Erythroblast (primary cell): Measurements from ENCODE around the gene TMEM51.

Experiments
- DNase-seq, 2 experiments: peaks; one replicate each; lab custom pipeline; 2025; lab: John Stamatoyannopoulos, UW
- GATA1 ChIP-seq: IDR thresholded peaks from 2 replicates; pipeline ENCODE4 v1.6.1; 2011; ENCODE audit warnings: low read depth, mild to moderate bottlenecking, control low read depth, low read length, moderate library complexity
- POLR2A ChIP-seq: IDR thresholded peaks from 2 replicates; pipeline ENCODE4 v1.6.1; 2011; ENCODE audit warnings: mild to moderate bottlenecking, low read length

TMEM51 gene

DNA sequence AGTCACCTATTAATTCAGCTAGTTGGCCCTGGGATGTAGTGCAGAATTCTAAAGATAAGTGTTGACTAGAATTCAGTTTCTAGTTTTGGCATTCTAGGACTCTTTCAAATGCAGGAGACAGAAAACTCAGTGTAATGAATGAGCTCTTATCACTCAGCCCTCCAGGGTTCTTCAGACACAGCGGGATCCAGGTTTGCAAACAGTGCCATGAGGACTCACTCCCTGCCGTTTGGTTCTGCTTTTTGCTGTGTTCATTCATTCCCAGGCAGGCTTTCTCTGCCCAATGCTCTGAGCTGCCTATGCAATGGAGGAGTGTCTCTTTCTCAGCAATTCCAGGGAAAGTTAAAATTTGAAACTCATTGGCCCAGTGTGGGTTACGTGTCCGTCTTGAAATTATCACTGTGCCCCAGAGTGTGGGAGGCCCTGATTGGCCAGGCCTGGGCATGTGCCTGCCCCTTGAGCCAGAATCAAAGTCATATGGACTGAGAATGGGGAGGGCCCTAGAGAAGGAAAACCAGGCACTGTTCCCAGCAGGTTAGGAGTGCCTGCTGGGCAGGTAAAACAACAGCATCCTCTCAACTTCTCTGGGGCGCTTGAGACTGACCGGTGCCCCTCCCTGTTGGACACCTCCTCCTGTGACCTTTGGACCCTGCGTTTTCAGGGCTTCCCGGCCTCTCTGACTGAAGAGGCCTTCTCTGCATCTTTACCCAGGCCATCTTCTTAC, 43.4 kb downstream of the TMEM51 start:
- DNase-seq: no peak
- TF ChIP-seq GATA1 (no peak), POLR2A (no peak)

GRCh38 chr1:15197591-15198447, 44.3 kb downstream of the TMEM51 start:
- TF ChIP-seq POLR2A: no peak
- TF ChIP-seq GATA1: no peak
- DNase-seq: no peak

GRCh38 chr1:15198684-15199083, 45.1 kb downstream of the TMEM51 start:
- DNase-seq: no peak
- no peak for TF ChIP-seq GATA1
- TF ChIP-seq POLR2A: no peak

- DNase-seq: no peak
- TF ChIP-seq POLR2A: no peak
- no peak for TF ChIP-seq GATA1
These were observed 47.7 kb downstream of the TMEM51 start for GRCh38 chr1:15201221-15201620.

DNA sequence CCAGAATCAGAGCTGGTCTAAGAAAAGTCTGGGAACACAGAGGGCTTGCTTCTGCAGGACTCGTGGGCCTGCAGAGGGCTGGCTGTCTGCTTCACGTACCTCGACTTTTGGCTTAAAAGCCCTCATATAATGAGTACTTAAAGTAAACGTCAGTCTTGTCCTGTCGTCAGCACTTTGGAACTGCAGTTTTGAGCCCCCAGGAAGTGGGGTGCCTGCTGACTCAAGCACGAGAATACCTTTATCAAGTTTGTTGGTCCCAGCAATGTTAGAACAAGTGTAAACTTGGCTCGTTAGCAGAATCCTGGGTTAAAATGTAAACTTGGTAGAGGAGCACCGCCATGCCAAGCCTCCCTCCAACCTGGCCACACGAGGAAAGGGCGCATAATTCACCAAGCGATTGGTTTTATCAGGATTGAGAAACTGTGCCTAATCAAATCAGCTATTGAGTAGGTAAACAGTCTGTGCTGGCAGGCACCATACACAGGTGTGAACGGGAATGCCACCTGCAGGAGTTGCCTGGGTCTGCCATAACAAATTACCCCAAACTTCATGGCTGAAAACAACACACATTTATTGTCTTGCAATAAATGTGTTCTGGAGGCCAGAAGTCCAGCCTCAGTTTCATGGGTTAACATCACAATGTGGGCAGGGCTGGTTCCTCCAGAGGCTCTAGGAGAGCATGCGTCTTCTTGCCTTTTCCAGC, 48.5 kb downstream of the TMEM51 start:
- DNase-seq: no peak
- TF ChIP-seq GATA1: no peak
- TF ChIP-seq POLR2A: no peak

DNA sequence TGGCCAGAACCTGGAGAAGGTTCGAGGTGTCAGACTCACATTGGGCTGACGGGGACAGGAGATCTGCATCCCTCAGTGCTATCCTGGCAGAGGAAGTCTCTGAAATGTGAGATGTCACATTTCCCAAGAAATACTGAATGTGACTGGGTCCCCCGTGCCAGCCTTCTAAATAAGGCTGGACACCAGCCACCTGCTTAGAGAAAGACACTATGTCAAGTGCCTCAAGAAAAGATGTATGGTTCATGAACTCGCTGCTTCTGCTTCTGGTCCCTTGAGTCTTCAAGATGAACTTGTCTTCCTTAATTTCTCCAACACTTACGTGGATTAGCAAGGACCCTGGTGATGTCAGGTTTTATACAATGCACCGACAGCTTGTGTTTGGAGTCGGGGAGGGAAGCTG, 51.4 kb downstream of the TMEM51 start:
- no peak for DNase-seq
- TF ChIP-seq GATA1: no peak
- TF ChIP-seq POLR2A: no peak

DNA sequence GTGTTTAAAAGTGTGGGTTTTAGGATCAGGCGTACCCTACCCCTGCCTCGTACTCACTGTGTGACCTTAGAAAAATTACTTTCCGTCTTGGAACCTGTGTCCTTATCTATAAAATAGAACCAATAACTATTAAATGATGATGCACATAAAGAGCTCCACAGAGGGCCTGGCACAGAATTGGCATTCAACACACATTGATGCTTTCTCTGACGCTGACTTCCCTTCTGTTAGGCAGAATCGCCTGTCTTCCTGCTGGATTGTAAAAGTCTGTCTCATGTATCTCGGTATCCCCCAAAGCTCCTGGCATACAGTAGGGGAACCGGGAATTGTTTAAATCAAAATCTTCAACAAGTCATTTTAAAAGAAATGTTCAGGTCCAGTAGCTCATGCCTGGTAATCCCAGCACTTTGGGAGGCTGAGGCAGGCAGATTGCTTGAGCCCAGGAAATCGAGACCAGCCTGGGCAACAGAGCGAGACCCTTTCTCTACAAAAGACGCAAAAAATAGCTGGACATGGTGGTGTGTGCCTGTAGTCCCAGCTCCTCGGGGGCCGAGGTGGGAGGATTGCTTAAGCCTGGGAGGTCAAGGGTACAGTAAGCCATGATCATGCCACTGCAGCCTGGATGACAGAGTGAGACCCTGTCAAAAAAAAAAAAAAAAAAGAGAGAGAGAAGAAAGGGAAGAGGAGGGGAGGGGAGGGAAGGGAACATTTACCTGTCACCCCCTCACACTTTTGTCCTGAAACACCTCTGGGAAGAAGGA, 52.2 kb downstream of the TMEM51 start:
- no peak for DNase-seq
- no peak for TF ChIP-seq POLR2A
- no peak for TF ChIP-seq GATA1

GRCh38 chr1:15206418-15207030, 53.0 kb downstream of the TMEM51 start:
- TF ChIP-seq GATA1: no peak
- TF ChIP-seq POLR2A: no peak

GRCh38 chr1:15207031-15207828, 53.7 kb downstream of the TMEM51 start:
- DNase-seq: no peak

More at GRCh38 chr1:15206418-15207030, 53.0 kb downstream of the TMEM51 start:
- DNase-seq: no peak

DNA sequence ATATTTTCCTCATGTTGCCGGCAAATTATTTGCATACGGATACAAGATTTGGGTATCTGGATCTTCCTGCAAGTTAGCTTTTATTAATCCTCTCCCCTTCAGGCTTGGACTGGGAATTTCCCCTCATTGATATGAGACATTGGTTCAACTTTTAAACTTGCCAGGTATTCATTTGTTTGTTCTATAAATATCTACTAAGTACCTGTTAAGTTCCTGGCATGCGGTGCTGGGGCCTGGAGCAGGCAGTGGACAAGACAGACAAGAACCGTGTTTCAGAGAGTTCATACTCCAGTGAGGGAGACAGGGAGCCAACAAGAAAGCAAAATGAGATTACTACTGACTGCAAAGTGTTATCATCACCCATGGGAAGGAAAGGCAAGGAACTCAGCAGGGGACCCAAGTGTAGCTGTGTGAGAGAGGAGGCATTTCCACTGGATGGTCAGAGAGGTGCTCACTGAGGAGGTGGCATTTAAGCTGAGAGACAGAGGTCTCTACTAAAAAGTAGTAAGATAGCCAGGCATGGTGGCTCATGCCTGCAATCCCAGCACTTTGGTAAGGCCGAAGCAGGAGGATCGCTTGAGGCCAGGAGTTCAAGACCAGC, 54.4 kb downstream of the TMEM51 start:
- no peak for DNase-seq
- no peak for TF ChIP-seq GATA1
- no peak for TF ChIP-seq POLR2A

More at GRCh38 chr1:15207031-15207828, 53.7 kb downstream of the TMEM51 start:
- TF ChIP-seq GATA1 (no peak), POLR2A (no peak)

- TF ChIP-seq GATA1: no peak
- no peak for DNase-seq
These were observed 57.3 kb downstream of the TMEM51 start for GRCh38 chr1:15210651-15211375.

DNA sequence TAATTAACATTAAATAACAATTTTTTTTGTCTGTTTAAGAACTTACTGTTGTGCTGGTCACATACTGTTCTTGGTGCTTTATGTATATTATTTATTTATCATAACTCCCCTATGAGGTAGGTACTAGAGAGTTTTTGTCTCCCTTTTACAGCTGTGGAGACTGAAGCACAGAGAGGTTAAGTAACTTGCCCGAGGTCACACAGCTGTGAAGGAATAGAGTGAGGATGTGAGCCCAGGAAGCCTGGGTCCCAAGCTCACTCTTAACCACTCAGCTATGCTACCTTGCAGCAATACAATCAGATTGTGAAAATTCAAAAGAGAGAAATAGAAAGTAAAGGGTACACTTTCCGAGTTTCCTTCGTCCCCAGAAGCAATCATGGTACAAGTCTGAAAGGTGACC, 57.9 kb downstream of the TMEM51 start:
- no peak for DNase-seq
- TF ChIP-seq GATA1 (no peak), POLR2A (no peak)
